SK-N-SH treated with all-trans-retinoic acid at 6 μM for 48 hours (cell line): ENCODE data around the gene PTPMT1.

Experiments
- CSDC2 ChIP-seq: fragments of 250-450 bp; sonication (Bioruptor Pico); IDR thresholded peaks from 2 replicates; pipeline ENCODE4 v1.5.0; 2020; ENCODE audit warnings: mild to moderate bottlenecking, moderate library complexity
- ZFP3 ChIP-seq: fragments of 250-450 bp; sonication (Bioruptor Pico); IDR thresholded peaks from 2 replicates; pipeline ENCODE4 v1.5.0; 2020; ENCODE audit warnings: mild to moderate bottlenecking, moderate library complexity
- ZFP30 ChIP-seq: fragments of 450-650 bp; formaldehyde crosslinking; IDR thresholded peaks from 2 replicates; pipeline ENCODE4 v1.5.0; 2022; ENCODE audit warnings: mild to moderate bottlenecking, moderate library complexity
- TF ChIP-seq, protein P1 (sequence below): fragments of 250-450 bp; sonication (Bioruptor Pico); IDR thresholded peaks from 2 replicates; pipeline ENCODE4 v1.5.0; 2020; ENCODE audit warnings: mild to moderate bottlenecking, moderate library complexity
- TF ChIP-seq, protein P2 (sequence below): fragments of 250-450 bp; sonication (Bioruptor Pico); IDR thresholded peaks from 2 replicates; pipeline ENCODE4 v1.8.0; 2020; ENCODE audit warnings: mild to moderate bottlenecking, moderate library complexity, borderline replicate concordance

DNA sequence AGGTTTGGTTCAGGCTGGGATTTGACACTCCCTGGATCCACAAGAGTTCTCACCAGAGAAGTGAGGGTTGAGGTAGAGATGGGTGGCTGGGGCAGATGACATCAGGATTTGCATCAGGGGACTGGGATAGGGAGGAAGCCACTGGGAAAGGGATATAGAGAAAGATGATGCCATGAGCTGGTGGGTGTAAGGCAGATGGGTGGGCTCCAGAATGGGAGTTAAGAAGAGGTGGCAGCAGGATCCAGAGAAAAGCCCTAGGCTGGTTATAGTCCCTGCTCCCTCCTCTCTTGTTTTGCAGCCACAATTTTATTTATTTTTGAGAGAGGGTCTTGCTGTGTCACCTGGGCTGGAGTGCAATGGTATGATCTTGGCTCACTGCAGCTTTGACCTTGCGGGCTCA is 30.6 kb downstream of the PTPMT1 start:
- TF ChIP-seq ZFP3 (CRISPR knock-in tag): no peak
- TF ChIP-seq ZFP30 (CRISPR knock-in tag): no peak
- TF ChIP-seq, protein P1, sequence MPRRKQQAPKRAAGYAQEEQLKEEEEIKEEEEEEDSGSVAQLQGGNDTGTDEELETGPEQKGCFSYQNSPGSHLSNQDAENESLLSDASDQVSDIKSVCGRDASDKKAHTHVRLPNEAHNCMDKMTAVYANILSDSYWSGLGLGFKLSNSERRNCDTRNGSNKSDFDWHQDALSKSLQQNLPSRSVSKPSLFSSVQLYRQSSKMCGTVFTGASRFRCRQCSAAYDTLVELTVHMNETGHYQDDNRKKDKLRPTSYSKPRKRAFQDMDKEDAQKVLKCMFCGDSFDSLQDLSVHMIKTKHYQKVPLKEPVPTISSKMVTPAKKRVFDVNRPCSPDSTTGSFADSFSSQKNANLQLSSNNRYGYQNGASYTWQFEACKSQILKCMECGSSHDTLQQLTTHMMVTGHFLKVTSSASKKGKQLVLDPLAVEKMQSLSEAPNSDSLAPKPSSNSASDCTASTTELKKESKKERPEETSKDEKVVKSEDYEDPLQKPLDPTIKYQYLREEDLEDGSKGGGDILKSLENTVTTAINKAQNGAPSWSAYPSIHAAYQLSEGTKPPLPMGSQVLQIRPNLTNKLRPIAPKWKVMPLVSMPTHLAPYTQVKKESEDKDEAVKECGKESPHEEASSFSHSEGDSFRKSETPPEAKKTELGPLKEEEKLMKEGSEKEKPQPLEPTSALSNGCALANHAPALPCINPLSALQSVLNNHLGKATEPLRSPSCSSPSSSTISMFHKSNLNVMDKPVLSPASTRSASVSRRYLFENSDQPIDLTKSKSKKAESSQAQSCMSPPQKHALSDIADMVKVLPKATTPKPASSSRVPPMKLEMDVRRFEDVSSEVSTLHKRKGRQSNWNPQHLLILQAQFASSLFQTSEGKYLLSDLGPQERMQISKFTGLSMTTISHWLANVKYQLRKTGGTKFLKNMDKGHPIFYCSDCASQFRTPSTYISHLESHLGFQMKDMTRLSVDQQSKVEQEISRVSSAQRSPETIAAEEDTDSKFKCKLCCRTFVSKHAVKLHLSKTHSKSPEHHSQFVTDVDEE: no peak
- TF ChIP-seq, protein P2, sequence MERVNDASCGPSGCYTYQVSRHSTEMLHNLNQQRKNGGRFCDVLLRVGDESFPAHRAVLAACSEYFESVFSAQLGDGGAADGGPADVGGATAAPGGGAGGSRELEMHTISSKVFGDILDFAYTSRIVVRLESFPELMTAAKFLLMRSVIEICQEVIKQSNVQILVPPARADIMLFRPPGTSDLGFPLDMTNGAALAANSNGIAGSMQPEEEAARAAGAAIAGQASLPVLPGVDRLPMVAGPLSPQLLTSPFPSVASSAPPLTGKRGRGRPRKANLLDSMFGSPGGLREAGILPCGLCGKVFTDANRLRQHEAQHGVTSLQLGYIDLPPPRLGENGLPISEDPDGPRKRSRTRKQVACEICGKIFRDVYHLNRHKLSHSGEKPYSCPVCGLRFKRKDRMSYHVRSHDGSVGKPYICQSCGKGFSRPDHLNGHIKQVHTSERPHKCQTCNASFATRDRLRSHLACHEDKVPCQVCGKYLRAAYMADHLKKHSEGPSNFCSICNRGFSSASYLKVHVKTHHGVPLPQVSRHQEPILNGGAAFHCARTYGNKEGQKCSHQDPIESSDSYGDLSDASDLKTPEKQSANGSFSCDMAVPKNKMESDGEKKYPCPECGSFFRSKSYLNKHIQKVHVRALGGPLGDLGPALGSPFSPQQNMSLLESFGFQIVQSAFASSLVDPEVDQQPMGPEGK (CRISPR knock-in tag): no peak
- TF ChIP-seq CSDC2 (CRISPR knock-in tag): no peak
